Vagina (tissue), 2 donors: ENCODE results near the gene SLC1A1.

Experiments
- CTCF ChIP-seq, 3 experiments: fragments of 450-650 bp in 2 of 3; fragments of 200-600 bp in 1 of 3; sonication (generic) in 1 of 3; IDR thresholded peaks; one replicate each; pipeline ENCODE4 v1.5.1; 2017 to 2019; ENCODE audit warnings: antibody characterized with exemption in 3 of 3, mild to moderate bottlenecking in 2 of 3, moderate library complexity in 2 of 3
- POLR2A ChIP-seq, 2 donors: fragments of 450-650 bp; IDR thresholded peaks; one replicate each; pipeline ENCODE4 v1.6.1; 2017; ENCODE audit warnings: antibody characterized with exemption in 2 of 2, mild to moderate bottlenecking in 2 of 2, moderate library complexity in 2 of 2
- POLR2AphosphoS5 ChIP-seq, 2 donors: sonication (generic); formaldehyde crosslinking; IDR thresholded peaks; one replicate each; pipeline ENCODE4 v1.9.0; 2017; ENCODE audit warnings: antibody characterized with exemption in 2 of 2, mild to moderate bottlenecking in 2 of 2, low read depth in 1 of 2; ENCODE audit not compliant: insufficient read depth in 1 of 2

- no peak for TF ChIP-seq CTCF (IDR thresholded peaks at IDR 0.05)
- TF ChIP-seq POLR2A (IDR thresholded peaks at IDR 0.05), result no peak
- TF ChIP-seq POLR2AphosphoS5 (IDR thresholded peaks at IDR 0.05; ENCODE audit: insufficient read depth in 1 of 2, low read depth in 1 of 2), result no peak
These were observed 102.6 kb downstream of the SLC1A1 start for GRCh38 chr9:4592886-4593285.
